HepG2 (cell line): ENCODE data around the gene RPS6KC1. TPM values are rescaled to one million over a fixed set of nuclear protein-coding genes. Genes with fewer than 3 reads are reported as not detected.

ENCODE experiments used
- ARNT ChIP-seq: fragments of 450-650 bp; IDR thresholded peaks from 2 replicates; pipeline ENCODE4 v1.6.1; 2017
- ATRX ChIP-seq: sonication (generic); formaldehyde crosslinking; IDR thresholded peaks from 2 replicates; pipeline ENCODE4 v1.4.0; 2020; ENCODE audit warnings: missing genetic modification reagents, borderline replicate concordance
- GABPB1 ChIP-seq: IDR thresholded peaks from 2 replicates; pipeline ENCODE4 v1.6.1; 2016; ENCODE audit warnings: mild to moderate bottlenecking, missing genetic modification reagents, moderate library complexity, missing compliant biosample characterization
- HCFC1 ChIP-seq: fragments of 150-350 bp; IDR thresholded peaks from 2 replicates; pipeline ENCODE4 v1.6.1; 2014; ENCODE audit warnings: low read depth, low read length
- HDAC2 ChIP-seq: sonication (generic); formaldehyde crosslinking; IDR thresholded peaks from 2 replicates; pipeline ENCODE4 v1.4.0; 2020; ENCODE audit warnings: missing genetic modification reagents
- KDM2A ChIP-seq: sonication (generic); formaldehyde crosslinking; IDR thresholded peaks from 2 replicates; pipeline ENCODE4 v1.4.0; 2020; ENCODE audit warnings: low read depth, missing genetic modification reagents, borderline replicate concordance
- MAF1 ChIP-seq: sonication (generic); formaldehyde crosslinking; IDR thresholded peaks from 2 replicates; pipeline ENCODE4 v1.5.0; 2020; ENCODE audit warnings: missing genetic modification reagents, borderline replicate concordance
- MIER3 ChIP-seq: IDR thresholded peaks from 2 replicates; pipeline ENCODE4 v1.6.1; 2016; ENCODE audit warnings: missing compliant biosample characterization, borderline replicate concordance
- NR2F2 ChIP-seq: IDR thresholded peaks from 2 replicates; pipeline ENCODE4 v1.6.1; 2012; ENCODE audit warnings: low read depth, inconsistent platforms, borderline replicate concordance
- RXRB ChIP-seq: IDR thresholded peaks from 2 replicates; pipeline ENCODE4 v1.6.1; 2016; ENCODE audit warnings: borderline replicate concordance, missing genetic modification reagents, missing compliant biosample characterization
- SIN3B ChIP-seq: fragments of 150-350 bp; IDR thresholded peaks from 2 replicates; pipeline ENCODE4 v1.6.1; 2014; ENCODE audit warnings: low read length
- SMAD3 ChIP-seq: sonication (generic); formaldehyde crosslinking; IDR thresholded peaks from 2 replicates; pipeline ENCODE4 v1.4.0; 2020; ENCODE audit warnings: missing genetic modification reagents
- SMAD9 ChIP-seq: sonication (generic); formaldehyde crosslinking; IDR thresholded peaks from 2 replicates; pipeline ENCODE4 v1.5.1; 2020; ENCODE audit warnings: mild to moderate bottlenecking, missing genetic modification reagents
- TAF1 ChIP-seq: sonication (generic); formaldehyde crosslinking; IDR thresholded peaks from 2 replicates; pipeline ENCODE4 v1.4.0; 2020; ENCODE audit warnings: missing genetic modification reagents
- TBP ChIP-seq: sonication (generic); formaldehyde crosslinking; IDR thresholded peaks from 2 replicates; pipeline ENCODE4 v1.5.0; 2020; ENCODE audit warnings: missing genetic modification reagents
- TFDP2 ChIP-seq: sonication (generic); formaldehyde crosslinking; IDR thresholded peaks from 2 replicates; pipeline ENCODE4 v1.4.0; 2020; ENCODE audit warnings: missing genetic modification reagents
- XBP1 ChIP-seq: sonication (generic); formaldehyde crosslinking; IDR thresholded peaks from 2 replicates; pipeline ENCODE4 v1.5.0; 2020; ENCODE audit warnings: missing genetic modification reagents
- ZBTB40 ChIP-seq, 2 experiments: fragments of 450-650 bp in 1 of 2; sonication (generic) in 1 of 2; formaldehyde crosslinking in 1 of 2; IDR thresholded peaks; 2 replicates each; pipeline versions ENCODE4 v1.6.1 to v1.8.0; 2016 to 2022; ENCODE audit warnings: antibody characterized with exemption in 1 of 2, mild to moderate bottlenecking in 1 of 2, missing genetic modification reagents in 1 of 2
- ZFY ChIP-seq: sonication (generic); formaldehyde crosslinking; IDR thresholded peaks from 2 replicates; pipeline ENCODE4 v1.4.0; 2020; ENCODE audit warnings: missing genetic modification reagents
- ZKSCAN8 ChIP-seq: IDR thresholded peaks from 2 replicates; pipeline ENCODE4 v1.6.1; 2016; ENCODE audit warnings: borderline replicate concordance, missing genetic modification reagents, missing compliant biosample characterization
- ZNF562 ChIP-seq: sonication (generic); formaldehyde crosslinking; IDR thresholded peaks from 2 replicates; pipeline ENCODE4 v1.8.0; 2022; ENCODE audit warnings: missing genetic modification reagents, borderline replicate concordance
- ZNF691 ChIP-seq: sonication (generic); formaldehyde crosslinking; IDR thresholded peaks from 2 replicates; pipeline ENCODE4 v1.4.0; 2020; ENCODE audit warnings: missing genetic modification reagents, low read depth, mild to moderate bottlenecking, borderline replicate concordance
- polyA plus RNA-seq, 8 experiments: library from polyadenylated mRNA; depleted of rRNA in 3 of 8; stranded (reverse) in 7 of 8; unstranded in 1 of 8; fragments of >200 nt; fragmentation: Illumina TruSeq in 4 of 8; extraction: Trizol in 4 of 8; gene quantifications; 2 replicates each; pipeline versions ENCODE4 v1.2.1 to v1.2.3, GENCODE V29; 2011 to 2016; ENCODE audit warnings: low read depth in 4 of 8, missing spikeins in 1 of 8, mixed read lengths in 1 of 8; ENCODE audit not compliant: insufficient read depth in 1 of 8
- total RNA-seq, 5 experiments: library from RNA; depleted of rRNA; stranded (reverse); fragments of >200 nt; fragmentation: Illumina TruSeq; extraction: Trizol; gene quantifications; 2 replicates each; pipeline ENCODE4 v1.2.3, GENCODE V29; 2016; ENCODE audit warnings: low read depth in 1 of 5

RPS6KC1 gene
- total and polyA plus RNA-seq, 2 of the 13 experiments (the other 11 are each of a cell fraction or from before 2014, with no cell fraction given): 11.0 to 25.2 TPM

DNA sequence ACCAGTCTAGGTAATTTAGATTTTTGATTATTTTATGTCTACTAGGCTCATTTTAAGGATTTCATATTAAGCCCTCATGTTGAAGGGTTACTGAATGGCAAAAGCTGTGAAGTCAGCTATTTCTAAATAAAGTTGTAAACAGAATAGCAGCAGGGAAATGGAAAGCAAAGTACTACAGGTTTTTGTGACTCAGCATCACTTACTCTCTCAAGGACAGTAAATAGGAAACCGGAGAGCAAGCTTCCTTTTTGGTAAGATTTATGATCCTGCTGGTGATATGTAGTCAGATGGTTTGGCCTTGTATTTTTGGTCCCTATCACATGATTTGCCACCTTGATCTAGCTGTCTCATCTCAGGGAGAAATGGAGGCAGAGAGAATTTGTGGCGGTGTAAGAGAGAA is 226.0 kb downstream of the RPS6KC1 start (continued):
- TF ChIP-seq ZBTB40 (IDR thresholded peaks at IDR 0.05) (peak; percentile 58; the same call in 1 of the 2 replicates), ZBTB40 (CRISPR knock-in tag; IDR thresholded peaks at IDR 0.05) (peak; percentile 82; the same call in 1 of the 2 replicates), ZNF691 (CRISPR knock-in tag) (no peak), SMAD3 (no peak), RXRB (CRISPR knock-in tag) (peak; percentile 30; the same call in 1 of the 2 replicates), NR2F2 (no peak), TAF1 (CRISPR knock-in tag) (no peak), MIER3 (CRISPR knock-in tag) (no peak), SIN3B (no peak), XBP1 (no peak), MAF1 (CRISPR knock-in tag) (no peak), SMAD9 (CRISPR knock-in tag) (no peak), GABPB1 (no peak), TBP (CRISPR knock-in tag) (no peak), ZKSCAN8 (no peak), KDM2A (CRISPR knock-in tag) (no peak), HCFC1 (no peak), ZFY (CRISPR knock-in tag) (no peak), ATRX (CRISPR knock-in tag) (no peak), ARNT (no peak), HDAC2 (no peak), TFDP2 (CRISPR knock-in tag) (no peak), ZNF562 (CRISPR knock-in tag) (no peak)
